Measurements from ENCODE around the gene NR1H3. TPM values are rescaled to one million over a fixed set of nuclear protein-coding genes. Genes with fewer than 3 reads are reported as not detected.
A peak's percentile ranks its signal among the peaks of the same experiment; 100 is the strongest.

NR1H3 gene
- total and polyA plus RNA-seq, 2 donors from 2014 or later = 27.9 to 73.8 TPM

DNA sequence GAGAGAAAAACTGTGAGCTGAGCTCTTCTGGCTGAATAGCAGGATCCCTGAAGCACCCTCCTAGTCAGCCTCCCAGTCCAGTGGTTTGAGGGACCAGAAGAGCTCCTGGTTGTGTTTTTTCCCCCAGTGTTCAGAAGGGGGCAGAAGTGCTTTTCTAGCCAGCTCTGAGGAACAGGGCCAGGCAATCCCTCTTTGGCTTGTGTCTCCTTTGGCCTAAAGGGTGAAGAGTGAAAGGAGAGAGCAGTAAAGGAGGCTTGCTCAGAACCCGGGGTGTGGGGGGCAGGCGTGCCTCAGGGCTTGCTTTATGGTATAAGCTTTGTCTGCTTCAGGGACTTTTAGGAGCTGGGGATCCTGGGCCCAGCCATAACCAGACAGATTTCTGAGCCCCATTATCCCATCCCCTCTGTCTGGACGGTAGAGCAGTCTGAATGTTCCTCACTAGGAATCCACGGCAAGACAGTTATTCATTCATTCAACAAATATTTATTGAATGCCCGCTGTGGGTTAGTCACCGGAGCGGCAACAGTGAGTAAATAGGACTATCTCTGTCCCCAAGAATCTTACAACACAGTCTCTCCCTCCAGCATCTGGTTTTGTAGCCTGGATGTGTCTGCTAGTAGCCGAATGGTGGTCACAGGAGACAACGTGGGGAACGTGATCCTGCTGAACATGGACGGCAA is 23.7 kb upstream of the NR1H3 start:
- Histone ChIP-seq H3K36me3 (ENCODE audit: control insufficient read depth in 2 of 3, insufficient read depth in 3 of 3, low read length in 3 of 3) (peaks cover 0 to 5% (median 0%) of the 10 kb centered on the region in 3 donors), H3K4me3 (ENCODE audit: low read length in 3 of 3) (no peak overlapping the region), H3K9me3 (ENCODE audit: control insufficient read depth in 2 of 3, insufficient read depth in 1 of 3, low read length in 3 of 3) (no peaks in the 10 kb centered on the region), H3K27ac (ENCODE audit: low read depth in 2 of 2, low read length in 2 of 2) (no peak overlapping the region), H3K9ac (ENCODE audit: low read length in 3 of 3) (no peak overlapping the region), H3K27me3 (ENCODE audit: control insufficient read depth, insufficient read depth, low read length) (no peaks in the 10 kb centered on the region), H3K4me1 (ENCODE audit: control insufficient read depth in 2 of 3, insufficient read depth in 2 of 3, low read depth in 1 of 3, low read length in 3 of 3) (no peaks in the 10 kb centered on the region)
- TF ChIP-seq, protein P1, sequence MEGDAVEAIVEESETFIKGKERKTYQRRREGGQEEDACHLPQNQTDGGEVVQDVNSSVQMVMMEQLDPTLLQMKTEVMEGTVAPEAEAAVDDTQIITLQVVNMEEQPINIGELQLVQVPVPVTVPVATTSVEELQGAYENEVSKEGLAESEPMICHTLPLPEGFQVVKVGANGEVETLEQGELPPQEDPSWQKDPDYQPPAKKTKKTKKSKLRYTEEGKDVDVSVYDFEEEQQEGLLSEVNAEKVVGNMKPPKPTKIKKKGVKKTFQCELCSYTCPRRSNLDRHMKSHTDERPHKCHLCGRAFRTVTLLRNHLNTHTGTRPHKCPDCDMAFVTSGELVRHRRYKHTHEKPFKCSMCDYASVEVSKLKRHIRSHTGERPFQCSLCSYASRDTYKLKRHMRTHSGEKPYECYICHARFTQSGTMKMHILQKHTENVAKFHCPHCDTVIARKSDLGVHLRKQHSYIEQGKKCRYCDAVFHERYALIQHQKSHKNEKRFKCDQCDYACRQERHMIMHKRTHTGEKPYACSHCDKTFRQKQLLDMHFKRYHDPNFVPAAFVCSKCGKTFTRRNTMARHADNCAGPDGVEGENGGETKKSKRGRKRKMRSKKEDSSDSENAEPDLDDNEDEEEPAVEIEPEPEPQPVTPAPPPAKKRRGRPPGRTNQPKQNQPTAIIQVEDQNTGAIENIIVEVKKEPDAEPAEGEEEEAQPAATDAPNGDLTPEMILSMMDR (IDR thresholded peaks at IDR 0.05; ENCODE audit: borderline replicate concordance, extremely low read depth, insufficient read depth) = peak; percentile 40
- FAIRE-seq (no peak), DNase-seq (peak in 1 of 5 donors; percentile 57)
- intact Hi-C loops (cut with DNase I) = no loop called here

DNA sequence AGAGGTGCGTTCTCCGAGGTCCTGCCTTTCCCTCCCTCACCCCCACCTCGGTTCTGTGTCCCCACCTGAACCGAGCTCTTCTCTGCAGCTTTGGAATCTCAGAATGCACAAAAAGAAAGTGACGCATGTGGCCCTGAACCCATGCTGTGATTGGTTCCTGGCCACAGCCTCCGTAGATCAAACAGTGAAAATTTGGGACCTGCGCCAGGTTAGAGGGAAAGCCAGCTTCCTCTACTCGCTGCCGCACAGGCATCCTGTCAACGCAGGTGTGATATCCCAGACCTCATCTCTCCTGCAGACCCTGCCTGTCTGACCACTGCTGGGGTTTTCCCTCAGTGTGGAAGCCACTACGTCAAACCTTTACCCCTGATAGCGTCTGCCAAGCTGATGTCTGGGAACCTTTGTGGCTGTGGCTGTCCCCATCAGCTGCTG is 23.1 kb upstream of the NR1H3 start:
- no peaks in the 10 kb centered on the region for H3K4me1 ChIP-seq (ENCODE audit: control insufficient read depth in 2 of 3, insufficient read depth in 2 of 3, low read depth in 1 of 3, low read length in 3 of 3)
- DNase-seq (peak in 1 of 5 donors; percentile 53), FAIRE-seq (no peak)
- H3K36me3 ChIP-seq (ENCODE audit: control insufficient read depth in 2 of 3, insufficient read depth in 3 of 3, low read length in 3 of 3) = peaks cover 0 to 10% (median 4%) of the 10 kb centered on the region in 3 donors
- no peak overlapping the region for H3K4me3 ChIP-seq (ENCODE audit: low read length in 3 of 3)
- TF ChIP-seq, protein P1 (IDR thresholded peaks at IDR 0.05; ENCODE audit: borderline replicate concordance, extremely low read depth, insufficient read depth) = no peak
- H3K9me3 ChIP-seq (ENCODE audit: control insufficient read depth in 2 of 3, insufficient read depth in 1 of 3, low read length in 3 of 3) = no peaks in the 10 kb centered on the region
- H3K27me3 ChIP-seq (ENCODE audit: control insufficient read depth, insufficient read depth, low read length) = no peaks in the 10 kb centered on the region
- no peak overlapping the region for H3K9ac ChIP-seq (ENCODE audit: low read length in 3 of 3)
- no peak overlapping the region for H3K27ac ChIP-seq (ENCODE audit: low read depth in 2 of 2, low read length in 2 of 2)
- intact Hi-C loops (cut with DNase I) = no loop called here

DNA sequence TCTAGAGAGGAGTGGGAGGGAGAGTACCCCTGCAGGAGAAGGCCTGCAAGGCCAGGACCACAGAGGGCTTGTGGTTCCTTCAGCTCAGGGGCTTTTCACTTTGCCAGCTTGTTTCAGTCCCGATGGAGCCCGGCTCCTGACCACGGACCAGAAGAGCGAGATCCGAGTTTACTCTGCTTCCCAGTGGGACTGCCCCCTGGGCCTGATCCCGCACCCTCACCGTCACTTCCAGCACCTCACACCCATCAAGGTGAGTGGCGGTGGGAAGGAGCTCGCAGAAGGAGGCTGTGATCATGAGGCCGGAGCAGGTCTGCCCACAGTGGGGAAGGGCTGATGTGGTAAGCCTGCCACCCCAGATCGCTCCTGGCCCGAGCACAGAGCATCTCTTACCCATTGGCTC is 22.6 kb upstream of the NR1H3 start:
- Histone ChIP-seq H3K4me1 (ENCODE audit: control insufficient read depth in 2 of 3, insufficient read depth in 2 of 3, low read depth in 1 of 3, low read length in 3 of 3) (no peaks in the 10 kb centered on the region), H3K27ac (ENCODE audit: low read depth in 2 of 2, low read length in 2 of 2) (no peak overlapping the region), H3K4me3 (ENCODE audit: low read length in 3 of 3) (no peak overlapping the region), H3K27me3 (ENCODE audit: control insufficient read depth, insufficient read depth, low read length) (no peaks in the 10 kb centered on the region), H3K9ac (ENCODE audit: low read length in 3 of 3) (no peak overlapping the region), H3K9me3 (ENCODE audit: control insufficient read depth in 2 of 3, insufficient read depth in 1 of 3, low read length in 3 of 3) (no peaks in the 10 kb centered on the region), H3K36me3 (ENCODE audit: control insufficient read depth in 2 of 3, insufficient read depth in 3 of 3, low read length in 3 of 3) (peaks cover 0 to 15% (median 4%) of the 10 kb centered on the region in 3 donors)
- intact Hi-C loops (cut with DNase I) = no loop called here
- no peak for FAIRE-seq
- no peak for DNase-seq
- TF ChIP-seq, protein P1 (IDR thresholded peaks at IDR 0.05; ENCODE audit: borderline replicate concordance, extremely low read depth, insufficient read depth) = no peak
